ENCODE measurements around the gene HSD11B2. TPM values are rescaled to one million over a fixed set of nuclear protein-coding genes. Genes with fewer than 3 reads are reported as not detected.

HSD11B2 gene
- total RNA-seq, 1 experiment from 2014 or later, result 0.77 TPM

GRCh38 chr16:67481561-67482232 is 50.8 kb downstream of the HSD11B2 start:
- no peaks in the 10 kb centered on the region for H3K9me3 ChIP-seq (ENCODE audit: control insufficient read depth, insufficient read depth, low read depth, low read length)
- DNase-seq (ENCODE audit: low read depth, low spot score) (no peak), ATAC-seq (peak; percentile 3)
- CTCF ChIA-PET, result interaction anchor here (0.5 to 1.5 kb wide), 6 partner anchors 11 to 100 kb away, joined by 4 to 14 read pairs (median 6); no protein-coding TSS in a partner anchor
- peak overlapping the region; percentile 91 for H3K27ac ChIP-seq (ENCODE audit: low read length)
- POLR2A ChIA-PET, result interaction anchor here (0.6 kb wide), 1 partner anchor 8 kb away, joined by 3 read pairs; no protein-coding TSS in a partner anchor
- H3K4me1 ChIP-seq (ENCODE audit: control insufficient read depth, insufficient read depth, low read length), result peaks cover 5% of the 10 kb centered on the region; the same call in 1 of the 2 replicates
- H3K4me3 ChIP-seq (ENCODE audit: low read depth in 2 of 2, low read length in 2 of 2), result peak overlapping the region; percentile 80 to 95
- no peaks in the 10 kb centered on the region; the same call in 1 of the 2 replicates for H3K36me3 ChIP-seq (ENCODE audit: control insufficient read depth, insufficient read depth, low read length)
- TF ChIP-seq POLR2AphosphoS5 (IDR thresholded peaks at IDR 0.05; ENCODE audit: low read depth, low read length) (no peak), TCF7L2 (IDR thresholded peaks at IDR 0.05; ENCODE audit: low read depth, low read length) (no peak), SIN3A (IDR thresholded peaks at IDR 0.05; ENCODE audit: borderline replicate concordance, insufficient read depth, low read depth, low read length) (no peak), CTCF (IDR thresholded peaks at IDR 0.05) (no peak; the same call in 1 of the 2 replicates), REST (IDR thresholded peaks at IDR 0.05; ENCODE audit: insufficient read depth in 1 of 2, low read depth in 2 of 2, low read length in 1 of 2) (no peak)
- TSS peak; percentile 83 for BruUV-seq (replicated peaks)
- in situ Hi-C loops (cut with HindIII; ENCODE audit: low pct_unique_long_range_greater_than_20kb, low sequenced_read_pairs), result no loop called here
- intact Hi-C loops (cut with micrococcal nuclease; ENCODE audit: unreplicated experiment), result no loop called here
- H3K27me3 ChIP-seq (ENCODE audit: control insufficient read depth, insufficient read depth, low read length), result no peaks in the 10 kb centered on the region

GRCh38 chr16:67482233-67482924 is 51.5 kb downstream of the HSD11B2 start:
- no peaks in the 10 kb centered on the region; the same call in 1 of the 2 replicates for H3K36me3 ChIP-seq (ENCODE audit: control insufficient read depth, insufficient read depth, low read length)
- no TSS peak for BruUV-seq (replicated peaks)
- in situ Hi-C loops (cut with HindIII; ENCODE audit: low pct_unique_long_range_greater_than_20kb, low sequenced_read_pairs), result no loop called here
- ChIA-PET POLR2A (no interaction called here), CTCF (interaction anchor here (1.5 kb wide), 1 partner anchor 55 kb away, joined by 4 read pairs; no protein-coding TSS in a partner anchor)
- no peak for DNase-seq (ENCODE audit: low read depth, low spot score)
- TF ChIP-seq CTCF (IDR thresholded peaks at IDR 0.05), result no peak
- TF ChIP-seq TCF7L2 (IDR thresholded peaks at IDR 0.05; ENCODE audit: low read depth, low read length), result no peak
- no peak for TF ChIP-seq REST (IDR thresholded peaks at IDR 0.05; ENCODE audit: insufficient read depth in 1 of 2, low read depth in 2 of 2, low read length in 1 of 2)
- no peak for TF ChIP-seq SIN3A (IDR thresholded peaks at IDR 0.05; ENCODE audit: borderline replicate concordance, insufficient read depth, low read depth, low read length)
- no peak for TF ChIP-seq POLR2AphosphoS5 (IDR thresholded peaks at IDR 0.05; ENCODE audit: low read depth, low read length)
- ATAC-seq, result no peak
- H3K9me3 ChIP-seq (ENCODE audit: control insufficient read depth, insufficient read depth, low read depth, low read length), result no peaks in the 10 kb centered on the region
- intact Hi-C loops (cut with micrococcal nuclease; ENCODE audit: unreplicated experiment), result no loop called here
- no peaks in the 10 kb centered on the region for H3K27me3 ChIP-seq (ENCODE audit: control insufficient read depth, insufficient read depth, low read length)
- peaks cover 5% of the 10 kb centered on the region; the same call in 1 of the 2 replicates for H3K4me1 ChIP-seq (ENCODE audit: control insufficient read depth, insufficient read depth, low read length)
- peak overlapping the region; percentile 91 for H3K27ac ChIP-seq (ENCODE audit: low read length)
- H3K4me3 ChIP-seq (ENCODE audit: low read depth in 2 of 2, low read length in 2 of 2), result peak overlapping the region; percentile 80 to 95; a peak in 3 of 4 replicates
